Measurements from ENCODE around the gene CTAGE1.
"Not testable (repeated sequence)": the region's sequence is repeated elsewhere in the genome, so short reads cannot be mapped to it uniquely, and the experiment has no call there.

Gene CTAGE1

DNA sequence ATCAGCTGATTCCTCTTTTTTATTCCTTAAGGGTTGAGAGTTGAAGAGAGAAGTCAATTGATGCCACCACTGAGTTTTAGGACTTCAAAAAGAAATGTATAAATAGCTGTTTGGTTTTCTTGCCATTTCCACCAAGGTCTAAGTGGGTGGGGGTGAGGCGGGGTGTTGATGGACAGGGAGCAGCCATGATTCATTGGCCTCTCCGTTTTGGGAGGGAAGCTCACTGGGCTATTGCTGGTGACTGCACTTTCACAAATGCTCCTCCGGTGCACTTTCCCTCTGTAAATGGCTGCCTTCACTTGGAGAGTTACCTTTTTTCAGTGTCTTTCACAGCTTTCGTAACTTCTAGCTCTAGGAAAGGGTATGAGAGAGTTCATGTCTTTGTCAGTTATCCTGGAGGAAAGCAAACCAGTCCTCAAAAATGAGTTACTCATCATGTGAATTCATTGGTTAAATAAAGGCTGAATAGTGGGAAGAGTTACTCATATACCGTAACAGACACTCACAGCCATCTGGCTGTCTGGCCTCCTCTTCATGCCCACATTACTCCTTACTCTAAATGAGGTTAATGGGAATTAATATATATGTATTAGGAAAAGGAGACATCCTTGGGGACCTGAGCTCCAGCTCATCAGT lies 17.4 kb upstream of the CTAGE1 start:
- no peak for DNase-seq

DNA sequence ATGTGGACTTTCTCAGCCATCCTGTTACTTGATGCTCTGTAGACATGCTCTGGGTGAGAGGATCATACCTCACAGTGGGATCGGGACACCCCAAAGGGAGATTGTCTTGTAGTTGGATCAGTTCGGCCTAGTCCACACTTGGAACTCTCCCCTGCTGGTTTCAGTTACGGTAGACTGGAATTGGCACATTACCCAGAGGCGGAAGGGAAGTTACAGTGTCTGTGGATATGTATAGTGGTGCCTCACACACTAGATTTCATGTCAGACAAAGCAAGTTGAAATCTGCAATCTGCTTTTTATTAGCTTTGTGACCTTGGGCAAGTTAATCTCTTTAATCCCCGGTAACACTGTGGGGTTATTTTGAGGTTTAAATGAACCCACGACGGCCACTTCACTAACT lies 16.2 kb upstream of the CTAGE1 start:
- no peak for DNase-seq

DNA sequence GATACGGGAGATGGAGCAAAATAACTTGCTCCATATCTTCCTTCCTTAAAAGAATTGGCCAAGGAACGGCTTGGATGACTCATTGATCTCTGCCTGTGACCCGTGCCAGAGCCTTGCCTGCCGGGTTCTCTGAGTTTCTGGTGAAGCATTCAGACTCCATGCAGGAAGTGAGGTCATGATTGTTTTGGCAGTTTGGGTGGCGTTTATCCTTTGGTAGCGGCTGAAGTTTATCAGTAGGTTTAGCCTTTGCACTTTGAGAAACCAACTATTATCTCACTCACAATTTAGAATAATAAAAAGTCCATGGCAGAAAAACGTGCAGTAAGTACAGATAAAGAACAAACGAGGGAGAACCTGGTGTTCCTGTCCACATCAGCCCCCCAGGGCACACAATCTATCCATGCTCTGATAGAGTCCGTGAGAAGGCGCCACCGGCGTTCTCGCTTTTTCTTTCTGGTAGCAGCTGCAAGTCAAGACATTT lies 15.0 kb upstream of the CTAGE1 start:
- no peak for DNase-seq

DNA sequence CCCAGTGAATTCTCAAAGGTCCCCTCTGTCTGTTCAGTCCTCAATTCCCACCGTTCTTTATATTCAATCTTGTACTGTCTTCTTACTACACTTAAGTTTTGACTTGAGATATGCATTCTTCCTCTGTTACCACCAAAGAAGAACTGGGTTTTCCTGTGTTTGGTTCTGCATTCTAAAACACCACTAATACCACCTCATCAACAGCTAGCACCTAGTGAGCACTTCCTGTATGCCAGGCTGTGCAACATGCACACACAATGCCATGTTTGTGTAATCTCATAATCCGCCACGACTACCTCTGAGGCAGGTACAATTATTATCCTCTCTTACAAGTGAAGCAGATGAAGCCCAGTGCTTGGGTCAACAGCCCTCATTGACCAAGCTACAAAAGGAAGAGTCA lies 11.8 kb upstream of the CTAGE1 start:
- DNase-seq, result no peak

DNA sequence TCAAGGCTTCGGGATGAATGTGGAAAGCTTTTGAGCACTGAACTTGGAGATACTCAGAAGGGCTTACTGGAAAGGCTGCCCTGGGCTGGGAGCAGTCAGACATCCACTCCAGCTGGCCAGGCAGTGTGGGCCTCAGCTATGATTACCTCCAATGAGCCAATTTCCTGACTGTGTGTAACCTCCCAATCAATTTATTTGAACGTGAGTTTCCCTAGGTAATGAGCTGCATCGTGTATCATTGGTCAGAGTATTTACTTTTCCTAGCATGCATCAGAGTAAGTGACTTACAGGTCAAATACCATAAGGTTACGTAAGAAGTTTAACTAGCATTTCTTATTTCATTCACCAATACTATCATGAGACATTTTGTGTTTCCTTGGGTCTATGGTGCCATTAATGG lies 11.0 kb upstream of the CTAGE1 start:
- DNase-seq, result no peak

DNA sequence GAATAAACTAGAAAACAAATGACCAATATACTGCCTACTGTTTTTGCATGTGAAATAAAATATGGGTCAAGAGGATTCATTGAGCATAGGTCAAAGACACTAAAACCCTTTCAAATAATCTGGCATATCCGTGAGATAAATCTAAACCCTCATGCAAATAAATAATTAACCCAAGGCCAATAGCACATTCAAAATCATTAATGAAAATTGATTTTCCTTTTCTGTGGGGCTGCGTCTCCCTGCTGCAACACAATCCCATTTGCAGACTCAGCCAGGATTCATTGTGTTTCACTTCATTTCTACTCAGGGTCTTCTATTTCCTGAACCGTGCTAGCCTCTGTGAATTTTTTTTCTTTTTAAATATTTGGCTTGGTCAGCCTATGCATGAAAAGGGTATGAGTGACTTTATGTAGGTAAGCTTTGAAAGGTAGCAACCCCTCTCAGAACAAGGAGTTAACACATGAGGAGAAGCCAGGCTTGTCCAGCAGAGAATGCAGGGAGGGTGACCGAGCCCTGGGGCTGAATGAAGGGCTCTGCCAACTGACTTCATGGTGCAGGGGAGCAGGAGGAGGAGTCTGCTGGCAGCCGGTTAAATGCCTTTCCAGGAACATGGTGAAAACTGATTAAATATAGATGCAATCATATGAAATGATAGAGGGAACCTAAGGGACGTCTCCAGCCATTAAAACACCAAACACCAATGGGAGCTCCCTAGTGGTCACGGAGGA lies 10.3 kb upstream of the CTAGE1 start:
- no peak for DNase-seq

DNA sequence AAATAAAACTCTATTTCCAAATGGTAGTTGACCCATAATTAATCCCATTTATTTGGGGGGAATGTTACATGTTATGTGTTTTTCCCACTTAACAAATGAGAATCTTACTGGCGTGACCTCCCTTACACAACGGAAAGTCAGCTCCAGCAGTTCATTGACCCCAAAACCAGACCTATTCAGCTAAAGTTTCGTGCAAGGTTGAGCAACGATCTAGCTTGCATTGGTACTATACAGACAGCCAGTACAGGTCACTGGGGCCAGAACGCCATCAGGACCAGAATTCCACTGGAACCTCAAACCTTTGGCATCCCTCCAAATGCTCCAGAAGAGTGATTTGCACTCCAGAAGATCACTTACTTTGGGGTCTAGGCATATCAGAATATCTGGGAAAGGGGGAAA lies 6.8 kb upstream of the CTAGE1 start:
- no peak for DNase-seq

DNA sequence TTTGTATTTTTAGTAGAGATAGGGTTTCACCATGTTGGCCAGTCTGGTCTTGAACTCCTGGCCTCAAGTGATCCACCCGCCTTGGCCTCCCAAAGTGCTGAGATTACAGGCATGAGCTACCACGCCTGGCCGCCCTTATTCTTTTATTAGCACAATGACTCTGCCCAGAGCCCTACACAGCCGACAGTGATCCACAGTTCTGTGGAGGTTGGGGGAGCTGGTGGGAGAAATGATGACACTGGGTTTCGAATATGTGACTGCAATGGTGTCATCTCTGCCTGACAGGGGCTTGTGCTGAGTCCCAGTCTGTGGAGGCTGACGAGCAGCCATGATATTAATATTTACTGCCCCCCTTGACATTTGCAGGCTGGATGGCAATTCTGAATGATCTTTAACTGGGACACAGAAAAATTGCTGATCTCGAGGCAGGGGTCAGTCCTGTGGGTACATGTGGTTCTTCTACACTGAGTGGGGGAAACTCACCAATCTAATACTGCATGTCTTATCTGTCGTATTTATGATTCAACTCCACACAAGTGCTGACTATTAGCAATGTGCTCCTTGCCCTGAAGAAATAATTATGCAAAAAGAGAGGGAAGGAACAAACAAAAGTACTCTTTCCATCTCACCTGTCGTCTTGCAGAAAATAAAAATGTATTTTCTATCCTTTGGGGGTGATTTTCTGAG lies 6.3 kb upstream of the CTAGE1 start:
- no peak for DNase-seq

DNA sequence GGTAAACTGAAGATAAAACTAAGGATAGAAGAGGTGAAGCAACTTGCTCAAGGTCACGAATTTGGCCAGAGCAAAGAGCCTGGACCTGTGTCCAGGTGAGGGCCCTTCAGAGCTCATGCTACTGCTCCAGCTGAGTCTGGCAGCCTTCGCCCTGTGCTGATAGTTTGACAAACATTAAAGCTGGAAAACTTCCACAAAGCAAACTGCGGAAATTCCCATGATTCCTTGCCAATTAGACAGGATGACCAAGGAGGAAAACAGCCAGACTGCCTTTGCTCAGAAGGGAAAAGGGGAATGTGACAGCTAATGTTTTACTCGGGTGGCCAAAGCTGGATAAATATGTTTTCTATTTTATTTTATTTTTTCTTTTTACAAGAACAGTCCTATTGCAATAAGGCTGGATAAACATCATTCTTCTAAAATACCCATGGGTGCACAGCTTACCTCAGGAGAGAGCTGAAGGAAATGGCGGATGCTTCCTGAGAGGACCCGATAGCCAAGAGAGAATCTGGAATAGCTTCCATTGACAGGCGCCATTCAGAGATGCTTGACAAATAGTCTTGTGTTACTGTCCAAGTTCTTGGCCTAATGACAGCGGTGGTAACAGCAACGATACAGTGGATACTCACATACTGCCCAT lies 5.3 kb upstream of the CTAGE1 start:
- no peak for DNase-seq

DNA sequence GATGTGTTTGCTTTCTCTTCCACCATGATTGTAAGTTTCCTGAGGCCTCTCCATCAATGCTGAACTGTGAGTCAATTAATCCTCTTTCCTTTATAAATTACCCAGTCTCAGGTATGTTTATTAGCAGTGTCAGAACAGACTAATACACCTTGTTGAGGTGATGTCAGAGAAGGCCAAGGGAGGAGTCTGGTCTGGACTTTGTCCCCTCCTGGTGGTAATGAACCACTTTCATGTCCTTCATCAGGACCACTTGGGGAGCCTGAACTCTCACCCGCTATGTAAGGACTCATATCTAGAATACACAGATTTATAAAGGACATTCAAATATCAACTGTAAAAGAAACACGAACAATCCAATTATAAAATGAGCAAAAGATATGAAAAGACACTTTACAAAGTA lies 2.9 kb upstream of the CTAGE1 start:
- no peak for DNase-seq

DNA sequence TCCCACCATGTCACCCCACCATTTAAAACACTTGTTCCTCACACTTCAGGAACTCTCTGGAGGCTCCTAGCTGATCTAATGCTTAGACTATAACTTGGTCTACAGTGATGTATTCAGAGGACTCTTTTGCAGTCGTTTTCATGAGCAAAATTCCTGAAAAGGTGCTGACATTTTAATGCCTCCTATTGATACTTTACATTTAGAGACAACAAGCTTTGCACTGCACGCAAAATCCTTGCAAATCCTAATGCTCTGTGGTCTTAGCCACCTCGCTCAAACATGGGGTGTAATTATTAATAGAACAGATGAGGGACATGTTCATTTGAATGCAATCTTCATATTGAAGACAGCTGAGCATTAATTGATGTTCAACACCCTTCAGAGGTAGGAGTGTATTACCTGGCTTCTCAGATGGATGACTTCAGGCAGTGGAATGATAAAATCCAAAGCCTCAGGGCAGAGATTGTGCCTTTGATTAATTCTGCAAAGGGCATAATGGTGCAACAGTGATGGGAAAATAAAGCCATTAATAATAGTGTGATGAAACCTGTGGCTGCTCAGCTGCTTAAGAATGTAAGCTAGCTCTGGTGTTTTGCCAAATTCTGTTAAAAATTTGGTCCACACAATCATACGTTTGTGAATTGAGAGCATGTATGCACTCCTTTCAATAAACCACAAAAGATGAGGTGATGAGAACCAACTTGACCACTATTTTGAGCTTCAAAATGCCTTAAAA lies 5.4 kb downstream of the CTAGE1 start:
- DNase-seq, result no peak

DNA sequence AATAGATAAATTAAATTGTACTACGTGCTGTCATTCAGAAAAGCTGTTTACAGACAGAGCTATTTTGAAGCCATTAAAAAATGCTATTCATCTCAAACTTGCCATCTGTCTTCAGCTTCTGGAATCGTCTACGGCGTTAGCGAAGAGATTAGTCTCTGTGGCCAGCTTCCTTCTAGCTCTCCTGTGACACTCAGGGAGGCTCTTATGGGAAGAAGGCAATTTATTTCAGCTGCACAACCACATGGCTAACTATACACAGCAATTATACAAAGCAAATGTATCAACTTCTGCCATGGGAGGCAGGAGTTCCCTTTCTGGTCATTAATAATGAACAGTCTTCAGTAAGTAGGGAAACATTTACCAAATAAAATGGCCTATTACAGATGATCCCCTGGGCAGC lies 6.3 kb downstream of the CTAGE1 start:
- no peak for DNase-seq

DNA sequence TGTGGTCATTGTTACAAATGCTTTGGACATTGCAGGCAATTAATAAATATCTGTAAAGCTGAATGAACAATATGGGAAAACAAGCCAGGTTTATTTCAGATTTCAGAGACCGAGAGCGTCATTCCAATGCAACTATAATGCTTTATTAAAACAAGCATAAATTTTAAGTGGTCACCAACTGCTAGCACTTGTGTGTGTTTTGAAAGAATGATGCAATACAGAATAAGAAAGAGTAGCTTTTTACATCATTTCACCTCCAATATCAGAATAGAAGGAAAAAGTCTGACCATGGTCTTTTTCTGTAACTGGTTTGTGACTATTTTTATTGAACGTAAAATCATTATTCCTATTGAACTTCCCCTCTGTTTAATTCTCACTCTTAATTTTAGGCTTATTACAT lies 7.6 kb downstream of the CTAGE1 start:
- DNase-seq, result no peak

DNA sequence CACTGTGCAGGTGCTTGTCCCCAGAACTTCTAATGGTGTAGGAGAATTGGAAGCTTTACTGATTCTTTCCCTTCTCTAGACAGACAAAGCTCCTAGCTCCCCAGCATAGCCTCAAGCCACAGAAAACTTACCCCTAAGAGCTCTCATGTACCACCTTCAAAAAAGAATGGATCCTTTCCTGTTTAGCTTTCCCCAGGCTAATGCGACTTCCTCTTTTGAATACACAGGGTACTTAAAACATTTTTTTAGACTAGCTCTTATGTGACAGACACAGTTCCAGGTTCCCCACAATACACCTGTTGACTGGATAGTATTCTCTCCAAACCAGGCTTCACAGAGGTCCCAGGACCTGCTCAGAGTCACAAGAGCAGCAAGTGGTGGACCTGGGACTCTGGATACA lies 8.3 kb downstream of the CTAGE1 start:
- no peak for DNase-seq

DNA sequence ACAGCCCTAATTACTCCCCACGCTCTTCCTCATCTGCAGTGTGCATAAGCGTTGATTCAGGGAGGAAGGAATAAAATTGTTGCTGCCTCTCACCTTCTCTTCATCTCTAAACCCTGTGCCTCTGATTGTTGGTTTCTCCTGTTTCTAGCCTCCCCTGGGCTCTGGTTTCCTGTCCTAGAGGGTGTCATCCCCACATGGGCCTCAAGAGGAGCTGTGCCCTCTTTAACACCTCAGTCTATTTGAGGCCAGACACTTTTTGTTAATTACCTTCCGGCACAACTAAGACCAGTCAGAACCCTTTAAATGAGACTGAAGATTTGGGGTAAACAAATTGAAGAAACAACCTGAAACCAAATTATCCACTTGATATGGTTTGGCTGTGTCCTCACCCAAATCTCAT lies 9.7 kb downstream of the CTAGE1 start:
- DNase-seq, result no peak

DNA sequence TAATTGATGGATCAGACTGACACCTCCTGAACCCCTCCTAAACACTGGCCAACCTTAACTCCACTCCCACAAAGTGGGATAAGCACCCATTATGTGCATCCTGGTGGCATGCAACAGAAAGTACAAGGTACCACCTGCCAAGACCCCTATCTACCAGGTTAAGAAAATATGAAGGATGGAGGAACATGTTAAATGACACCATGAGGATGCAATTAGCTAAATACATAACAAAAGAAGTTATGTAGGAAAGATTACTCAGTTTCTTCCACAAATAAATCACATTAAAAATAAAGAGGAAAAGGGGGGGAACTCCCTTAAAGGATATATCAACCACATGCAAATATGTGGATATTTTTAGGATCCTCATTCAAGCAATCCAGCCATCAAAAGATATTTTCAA lies 12.6 kb downstream of the CTAGE1 start:
- DNase-seq, result no peak

DNA sequence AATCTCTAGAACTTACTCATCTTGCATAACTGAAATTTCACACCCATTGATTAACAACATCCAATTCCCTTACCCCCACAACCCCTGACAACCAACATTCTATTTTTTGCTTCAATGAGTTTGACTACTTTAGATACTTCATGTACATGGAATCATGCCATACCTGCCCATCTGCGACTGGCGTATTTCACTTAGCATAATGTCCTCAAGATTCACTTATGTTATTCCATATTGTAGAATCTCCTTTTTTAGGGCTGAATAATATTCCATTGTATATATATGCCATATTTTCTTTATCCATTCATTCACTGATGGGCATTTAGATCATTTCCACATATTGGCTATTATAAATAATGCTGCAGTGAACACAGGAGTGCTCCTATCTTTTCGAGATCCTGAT lies 13.8 kb downstream of the CTAGE1 start:
- no peak for DNase-seq

DNA sequence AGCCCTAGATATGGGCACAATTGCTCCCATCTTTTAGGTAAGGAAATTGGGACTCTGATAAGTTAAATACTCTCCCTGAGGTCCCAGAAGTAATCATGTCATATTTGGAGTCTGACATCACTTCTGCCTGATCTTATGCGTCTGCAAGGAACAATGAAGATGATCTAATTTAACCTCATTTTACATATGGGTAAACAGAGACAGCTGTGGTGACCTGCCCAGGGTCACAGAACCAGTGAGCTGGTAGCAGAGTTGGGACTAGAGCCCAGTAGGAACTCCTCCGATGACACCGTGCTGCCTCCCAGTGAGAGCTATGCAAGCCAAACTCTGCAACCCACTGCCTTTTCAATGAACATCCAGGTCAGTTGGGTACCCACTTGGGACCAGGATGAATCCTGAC lies 17.8 kb downstream of the CTAGE1 start:
- DNase-seq, result no peak

DNA sequence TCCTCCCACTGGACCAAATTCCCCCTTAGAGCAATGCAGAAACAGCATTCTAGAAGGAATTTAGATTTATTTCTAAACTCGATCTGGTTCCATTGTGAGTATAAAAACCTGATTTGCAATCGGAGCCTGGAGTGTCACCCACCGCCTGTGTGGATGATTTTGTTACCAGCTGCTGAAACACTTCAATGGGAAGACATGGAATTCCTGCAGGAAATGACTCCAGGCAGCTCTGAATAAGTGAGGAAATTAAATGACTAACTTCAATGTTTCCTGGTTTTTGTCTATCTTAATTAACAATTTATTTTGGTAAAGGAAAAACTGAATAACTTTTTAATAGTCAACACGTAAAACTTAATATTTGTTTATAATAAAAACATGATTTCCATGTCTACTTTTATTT lies 19.3 kb downstream of the CTAGE1 start:
- no peak for DNase-seq

DNA sequence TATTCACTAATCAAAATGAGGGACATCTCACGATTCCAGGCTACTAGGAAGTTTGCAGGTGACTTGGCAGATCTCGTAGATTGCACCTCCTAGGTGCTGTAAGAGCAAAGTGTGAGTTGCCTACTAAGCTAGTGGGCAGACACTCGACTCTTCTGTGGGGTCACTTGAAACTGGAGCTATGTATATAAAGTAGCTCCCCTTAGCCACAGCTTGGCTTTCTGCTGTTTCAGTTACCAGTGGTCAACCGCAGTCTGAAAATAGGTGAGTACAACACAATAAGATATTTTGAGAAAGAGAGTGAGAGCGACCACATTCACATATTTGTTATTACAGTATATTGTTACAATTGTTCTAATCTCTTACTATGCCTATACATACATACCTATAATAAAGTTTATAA lies 23.3 kb downstream of the CTAGE1 start:
- no peak for DNase-seq

DNA sequence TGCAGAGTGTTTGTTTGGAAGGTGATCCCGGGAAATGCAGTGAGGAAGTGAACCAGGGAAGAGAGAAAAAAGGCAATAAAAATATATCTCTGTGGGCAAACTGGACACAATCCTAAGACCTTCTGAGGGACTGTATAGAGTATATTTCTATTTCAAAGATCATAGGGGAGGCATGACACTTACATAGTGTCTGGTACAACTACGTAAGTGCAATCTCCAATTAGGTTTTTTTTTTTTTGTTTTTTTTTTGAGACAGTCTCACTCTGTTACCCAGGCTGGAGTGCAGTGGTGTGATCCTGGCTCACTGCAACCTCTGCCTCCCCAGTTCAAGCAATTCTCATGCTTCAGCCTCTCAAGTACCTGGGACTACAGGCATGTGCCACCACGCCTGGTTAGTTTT lies 24.6 kb downstream of the CTAGE1 start:
- DNase-seq, result not testable (repeated sequence)

DNA sequence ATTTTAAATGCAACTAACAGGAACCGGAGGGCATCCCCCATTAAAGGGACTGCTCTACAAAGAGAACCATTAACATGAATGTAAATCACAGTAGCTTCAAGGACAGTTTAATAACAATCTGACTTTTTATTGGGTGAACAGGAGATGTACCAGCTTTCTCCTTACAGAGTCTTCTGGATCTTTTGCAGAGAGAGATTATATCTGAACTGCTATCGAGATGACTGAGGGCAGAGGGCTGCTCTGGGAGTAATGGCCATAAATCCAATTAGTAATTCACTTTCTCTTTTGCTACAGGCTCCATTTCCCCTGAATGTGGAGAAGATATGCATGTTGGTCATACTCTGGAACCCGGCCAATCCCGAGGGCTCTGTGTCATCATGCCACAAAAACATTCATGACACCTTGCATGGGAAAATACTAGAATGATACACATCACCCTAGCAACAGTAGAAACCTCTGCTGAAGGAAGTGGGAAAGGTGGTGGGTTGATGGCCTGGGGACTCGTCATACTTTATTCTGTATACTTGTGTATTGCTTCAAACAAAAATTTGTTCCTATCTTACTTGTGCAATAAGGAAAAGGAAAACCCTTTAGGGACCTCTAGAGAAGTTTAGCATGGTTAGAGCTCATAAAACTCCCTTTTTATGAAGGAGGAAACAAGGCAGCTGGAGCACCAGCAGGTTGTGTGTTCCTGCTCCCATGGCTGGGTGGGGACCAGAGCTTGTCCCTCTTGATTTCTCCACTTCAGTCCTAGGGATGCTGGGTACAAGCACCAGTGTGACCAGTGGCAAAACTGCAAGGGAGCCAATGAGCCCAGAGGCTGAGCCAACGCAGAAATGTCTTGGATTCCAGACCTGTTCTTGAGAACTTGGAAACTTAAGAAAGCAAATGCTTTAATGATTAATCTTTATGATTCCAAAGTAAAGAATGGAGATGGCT lies 26.0 kb downstream of the CTAGE1 start:
- no peak for DNase-seq

All from NCI-H774 (cell line).